H1 (cell line): ENCODE measurements around the gene MYMX. TPM values are rescaled to one million over a fixed set of nuclear protein-coding genes. Genes with fewer than 3 reads are reported as not detected.

ENCODE experiments used
- CTCF ChIA-PET: fragments of 300-600 bp; sonication (Branson Sonifier 250); formaldehyde crosslinking; loops from one replicate; lab custom pipeline; 2021; ENCODE audit not compliant: partially characterized antibody; lab: Charles Lee
- POLR2A ChIA-PET: fragments of 300-600 bp; sonication (Branson Sonifier 250); formaldehyde crosslinking; loops from one replicate; lab custom pipeline; 2021; ENCODE audit warnings: inconsistent platforms; ENCODE audit not compliant: partially characterized antibody; lab: Charles Lee
- DNase-seq, 2 experiments: peaks; one replicate each; pipeline versions ENCODE4 v3.0.0 to v3.0.0-alpha.2; 2010 to 2022; ENCODE audit warnings: low spot score in 2 of 2, low read depth in 1 of 2, mixed read lengths in 1 of 2
- FAIRE-seq: peaks from 2 replicates; lab custom pipeline; 2011; peaks lifted over from hg19 to GRCh38; lab: Jason Lieb, UNC
- H2AFZ ChIP-seq: 2 replicates; pipeline ENCODE4 v1.8.1; 2012; ENCODE audit warnings: low read length, inconsistent platforms
- H2AK5ac ChIP-seq: 2 replicates; pipeline ENCODE4 v1.6.1; 2013; ENCODE audit warnings: low read depth, low read length
- H2BK120ac ChIP-seq: replicated peaks from 2 replicates; pipeline ENCODE3; 2013; ENCODE audit warnings: low read depth, low read length, inconsistent platforms
- H2BK12ac ChIP-seq: 2 replicates; pipeline ENCODE4 v1.6.1; 2013; ENCODE audit warnings: low read depth, low read length
- H2BK15ac ChIP-seq: 2 replicates; pipeline ENCODE4 v1.6.1; 2013; ENCODE audit warnings: low read length
- H2BK20ac ChIP-seq: 2 replicates; pipeline ENCODE4 v1.6.1; 2013; ENCODE audit warnings: low read length
- H2BK5ac ChIP-seq: 2 replicates; pipeline ENCODE4 v1.6.1; 2013; ENCODE audit warnings: low read depth, low read length
- H3K14ac ChIP-seq: 2 replicates; pipeline ENCODE4 v1.6.1; 2013; ENCODE audit warnings: inconsistent platforms; ENCODE audit not compliant: insufficient read length
- H3K18ac ChIP-seq: 2 replicates; pipeline ENCODE4 v1.6.1; 2013; ENCODE audit warnings: low read length; ENCODE audit errors: extremely low read depth
- H3K23ac ChIP-seq: 2 replicates; pipeline ENCODE4 v1.6.1; 2013; ENCODE audit warnings: inconsistent platforms; ENCODE audit not compliant: insufficient read length
- H3K23me2 ChIP-seq: 2 replicates; pipeline ENCODE4 v1.6.1; 2013; ENCODE audit warnings: low read depth, low read length
- H3K27ac ChIP-seq: 2 replicates; pipeline ENCODE4 v1.6.1; 2011; ENCODE audit warnings: low read depth, low read length, inconsistent platforms
- H3K27me3 ChIP-seq, 4 experiments: replicated peaks in 1 of 4; 1 replicate in 1 of 4; 2 replicates in 3 of 4; pipeline versions ENCODE4 v1.6.1 to v1.8.1; 2011 to 2013; ENCODE audit warnings: low read length in 3 of 4, mild to moderate bottlenecking in 3 of 4, inconsistent platforms in 2 of 4, mixed read lengths in 2 of 4, moderate library complexity in 1 of 4; ENCODE audit not compliant: control insufficient read depth in 3 of 4, insufficient read depth in 3 of 4; ENCODE audit errors: extremely low read depth in 1 of 4
- H3K36me3 ChIP-seq, 4 experiments: 2 replicates each; pipeline versions ENCODE4 v1.6.1 to v1.8.1; 2011 to 2013; ENCODE audit warnings: mild to moderate bottlenecking in 4 of 4, low read length in 3 of 4, moderate library complexity in 2 of 4, control low read depth in 1 of 4, inconsistent platforms in 1 of 4; ENCODE audit not compliant: insufficient read depth in 4 of 4, control insufficient read depth in 2 of 4
- H3K4ac ChIP-seq: replicated peaks from 2 replicates; pipeline ENCODE3; 2013; ENCODE audit warnings: low read length, low read depth, mixed read lengths, inconsistent platforms; ENCODE audit not compliant: insufficient read length
- H3K4me1 ChIP-seq, 4 experiments: replicated peaks in 1 of 4; 1 replicate in 1 of 4; 2 replicates in 3 of 4; pipeline versions ENCODE4 v1.6.1 to v1.8.1; 2011 to 2013; ENCODE audit warnings: low read length in 3 of 4, inconsistent platforms in 2 of 4, mixed read lengths in 1 of 4; ENCODE audit not compliant: insufficient read depth in 4 of 4, control insufficient read depth in 3 of 4
- H3K4me2 ChIP-seq, 2 experiments: 2 replicates each; pipeline versions ENCODE4 v1.6.1 to v1.8.1; 2011 to 2013; ENCODE audit warnings: low read depth in 2 of 2, low read length in 2 of 2, control low read depth in 1 of 2, inconsistent platforms in 1 of 2, mild to moderate bottlenecking in 1 of 2; ENCODE audit not compliant: insufficient read depth in 1 of 2
- H3K4me3 ChIP-seq, 4 experiments: fragments of 200-600, 300-600 bp in 1 of 4; sonication (generic), shearing (Covaris generic), sonication (Bioruptor Twin) in 1 of 4; 2 replicates each; pipeline versions ENCODE4 v1.5.1 to v1.8.1; 2011 to 2016; ENCODE audit warnings: low read length in 4 of 4, low read depth in 3 of 4, control low read depth in 2 of 4, inconsistent platforms in 2 of 4, mild to moderate bottlenecking in 2 of 4, mixed read lengths in 1 of 4, moderate library complexity in 1 of 4; ENCODE audit not compliant: insufficient read depth in 2 of 4; ENCODE audit errors: extremely low read depth in 1 of 4
- H3K56ac ChIP-seq: replicated peaks from 2 replicates; pipeline ENCODE3; 2013; ENCODE audit warnings: low read depth, mild to moderate bottlenecking, mixed read lengths, low read length, inconsistent platforms; ENCODE audit not compliant: insufficient read length
- H3K79me1 ChIP-seq: 2 replicates; pipeline ENCODE4 v1.6.1; 2013; ENCODE audit warnings: low read depth, low read length, control low read depth
- H3K79me2 ChIP-seq, 2 experiments: 2 replicates each; pipeline versions ENCODE4 v1.6.1 to v1.8.1; 2012 to 2013; ENCODE audit warnings: low read length in 2 of 2, mild to moderate bottlenecking in 2 of 2, inconsistent platforms in 1 of 2; ENCODE audit not compliant: insufficient read depth in 2 of 2, control insufficient read depth in 1 of 2
- H3K9ac ChIP-seq, 4 experiments: replicated peaks in 1 of 4; 1 replicate in 1 of 4; 2 replicates in 3 of 4; pipeline versions ENCODE4 v1.6.1 to v1.8.1; 2011 to 2013; ENCODE audit warnings: low read depth in 3 of 4, low read length in 3 of 4, control low read depth in 2 of 4, mild to moderate bottlenecking in 2 of 4, moderate library complexity in 2 of 4, inconsistent platforms in 1 of 4; ENCODE audit errors: extremely low read depth in 1 of 4
- H3K9me3 ChIP-seq, 2 experiments: 2 replicates each; pipeline versions ENCODE4 v1.6.1 to v1.8.1; 2012 to 2013; ENCODE audit warnings: mild to moderate bottlenecking in 2 of 2, moderate library complexity in 2 of 2, control low read depth in 1 of 2, inconsistent platforms in 1 of 2, low read depth in 1 of 2, low read length in 1 of 2, mixed read lengths in 1 of 2; ENCODE audit not compliant: insufficient read depth in 2 of 2
- H4K20me1 ChIP-seq, 2 experiments: replicated peaks in 1 of 2; 2 replicates each; pipeline versions ENCODE3 to v1.8.1; 2011 to 2013; ENCODE audit warnings: inconsistent platforms in 2 of 2, low read length in 2 of 2, mild to moderate bottlenecking in 1 of 2; ENCODE audit not compliant: insufficient read depth in 2 of 2, control insufficient read depth in 1 of 2
- H4K5ac ChIP-seq: 2 replicates; pipeline ENCODE4 v1.6.1; 2013; ENCODE audit warnings: low read length, low read depth, mixed read lengths, inconsistent platforms; ENCODE audit not compliant: insufficient read length
- H4K8ac ChIP-seq: 2 replicates; pipeline ENCODE4 v1.8.0; 2013; ENCODE audit warnings: mild to moderate bottlenecking, moderate library complexity, low read length, inconsistent platforms; ENCODE audit not compliant: insufficient read depth; ENCODE audit errors: extremely low read depth
- H4K91ac ChIP-seq: replicated peaks from 2 replicates; pipeline ENCODE3; 2013; ENCODE audit warnings: low read length, mixed read lengths, inconsistent platforms; ENCODE audit not compliant: insufficient read length
- CHD2 ChIP-seq: IDR thresholded peaks from 2 replicates; pipeline ENCODE4 v1.6.1; 2012; ENCODE audit warnings: low read length, improper control_type of control experiment
- CREB1 ChIP-seq: IDR thresholded peaks from 2 replicates; pipeline ENCODE4 v1.6.1; 2012; ENCODE audit warnings: inconsistent platforms
- GTF2F1 ChIP-seq: IDR thresholded peaks from 2 replicates; pipeline ENCODE4 v1.6.1; 2012; ENCODE audit warnings: low read depth, low read length, improper control_type of control experiment, borderline replicate concordance
- POU5F1 ChIP-seq: IDR thresholded peaks from 2 replicates; pipeline ENCODE4 v1.6.1; 2011; ENCODE audit warnings: low read depth, mild to moderate bottlenecking, low read length, moderate library complexity
- TAF1 ChIP-seq: IDR thresholded peaks from 2 replicates; pipeline ENCODE4 v1.6.1; 2011; ENCODE audit warnings: mild to moderate bottlenecking, low read depth, low read length
- ZNF274 ChIP-seq: IDR thresholded peaks from 2 replicates; pipeline ENCODE4 v1.7.0; 2012; ENCODE audit warnings: low read length, borderline replicate concordance; ENCODE audit errors: extremely low read depth
- WGBS, 2 experiments: shearing (Covaris generic) in 1 of 2; methylation state at CpG; one replicate each; pipeline versions ENCODE4 v1.1.6 to v1.1.7; 2013 to 2015; ENCODE audit warnings: low lambda C conversion rate in 2 of 2, mixed read lengths in 2 of 2, inconsistent platforms in 1 of 2, low coverage in 1 of 2, missing lambda C conversion rate in 1 of 2; ENCODE audit not compliant: insufficient replicate concordance in 2 of 2, insufficient coverage in 1 of 2, insufficient read length in 1 of 2; ENCODE audit errors: extremely low coverage in 1 of 2, missing lambda C conversion rate in 1 of 2; 5-methylcytosine and 5-hydroxymethylcytosine counted together
- polyA plus RNA-seq, 7 experiments: library from polyadenylated mRNA; depleted of rRNA in 3 of 7; stranded (reverse) in 5 of 7; unstranded in 2 of 7; fragments of >200 nt in 5 of 7; fragments of 200-250 nt in 2 of 7; gene quantifications; 1 replicate in 5 of 7; 2 replicates in 1 of 7; 4 replicates in 1 of 7; pipeline versions ENCODE4 v1.2.1 to v1.2.3, GENCODE V29; 2011 to 2013; ENCODE audit warnings: missing spikeins in 2 of 7, mixed read lengths in 2 of 7
- total RNA-seq: library from RNA; stranded (reverse); fragmentation: NEBNext Ultra II Directional; extraction: Animal tissue kit (Norgen Biotek cat#: 25700); gene quantifications from 2 replicates; pipeline ENCODE4 v1.2.1, GENCODE V29; 2021
- TF ChIP-seq, protein P1 (sequence below): IDR thresholded peaks from 2 replicates; pipeline ENCODE4 v1.6.1; 2012; ENCODE audit warnings: inconsistent platforms
- TF ChIP-seq, protein P2 (sequence below): IDR thresholded peaks from 2 replicates; pipeline ENCODE4 v1.6.1; 2012; ENCODE audit warnings: low read length, inconsistent platforms

Gene MYMX
- total and polyA plus RNA-seq, 2 of the 8 experiments (the other 6 are each of a cell fraction or from before 2014, with no cell fraction given), result 4.7 to 6.9 TPM

DNA sequence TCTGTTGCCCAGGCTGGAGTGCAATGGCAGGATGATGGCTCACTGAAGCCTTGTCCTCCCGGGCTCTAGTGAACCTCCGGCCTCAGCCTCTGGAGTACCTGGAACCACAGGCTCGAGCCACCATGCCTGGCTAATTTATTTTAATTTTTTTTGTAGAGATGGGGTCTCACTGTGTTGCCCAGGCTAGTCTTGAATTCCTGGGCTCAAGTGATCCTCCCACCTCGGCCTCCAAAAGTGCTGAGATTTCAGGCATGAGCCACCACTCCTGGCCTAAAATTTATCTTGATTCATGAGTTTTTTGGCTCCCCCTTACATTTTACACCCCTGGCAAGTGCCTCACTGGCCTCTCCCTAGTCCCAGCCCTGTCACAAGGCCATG lies 4.2 kb downstream of the MYMX start:
- 84% methylated on average over 4 of the region's 4 CpGs; no CpG with 5 or more reads in 1 of the 2 experiments for WGBS, 2 experiments
- Histone ChIP-seq H4K8ac (no peak overlapping the region), H3K14ac (no peak overlapping the region), H3K4me1 (peaks cover 29 to 62% (median 41%) of the 10 kb centered on the region in 4 experiments), H2BK15ac (peak overlapping the region; percentile 46; the same call in 1 of the 2 replicates), H3K18ac (peak overlapping the region; percentile 9; the same call in 1 of the 2 replicates), H2BK12ac (peak overlapping the region; percentile 98; the same call in 1 of the 2 replicates), H2BK20ac (peak overlapping the region; percentile 68; the same call in 1 of the 2 replicates), H3K4ac (no peak overlapping the region), H3K36me3 (no peaks in the 10 kb centered on the region), H3K9ac (no peak overlapping the region), H3K56ac (no peak overlapping the region), H3K27ac (no peak overlapping the region), H4K5ac (no peak overlapping the region), H2BK5ac (peak overlapping the region; percentile 76; the same call in 1 of the 2 replicates), H2AK5ac (peak overlapping the region; percentile 93), H3K23ac (no peak overlapping the region), H3K23me2 (peaks cover 16% of the 10 kb centered on the region), H4K91ac (peak overlapping the region; percentile 87), H4K20me1 (peaks cover 11 to 12% of the 10 kb centered on the region in 2 experiments), H3K27me3 (no peaks in the 10 kb centered on the region), H3K79me2 (peaks cover 10 to 20% of the 10 kb centered on the region in 2 experiments; a peak in 3 of 4 replicates), H3K4me2 (no peak overlapping the region; a peak in 1 of 4 replicates), H3K79me1 (no peaks in the 10 kb centered on the region; the same call in 1 of the 2 replicates), H2BK120ac (peak overlapping the region; percentile 67), H3K9me3 (no peaks in the 10 kb centered on the region), H2AFZ (no peak overlapping the region), H3K4me3 (no peak overlapping the region)
- POLR2A ChIA-PET, result interaction anchor here (0.7 to 21.0 kb wide), 8 partner anchors 9 to 44 kb away, joined by 3 to 477 read pairs (median 4); partner anchors contain the start of gene HSP90AB1
- CTCF ChIA-PET, result interaction anchor here (0.6 to 19.4 kb wide), 12 partner anchors 8 to 67 kb away, joined by 3 to 287 read pairs (median 4); no protein-coding TSS in a partner anchor
- DNase-seq (no peak), FAIRE-seq (no peak)
- TF ChIP-seq CHD2 (no peak), CREB1 (no peak), TAF1 (no peak), ZNF274 (no peak), GTF2F1 (no peak), POU5F1 (no peak)
- TF ChIP-seq, protein P1, sequence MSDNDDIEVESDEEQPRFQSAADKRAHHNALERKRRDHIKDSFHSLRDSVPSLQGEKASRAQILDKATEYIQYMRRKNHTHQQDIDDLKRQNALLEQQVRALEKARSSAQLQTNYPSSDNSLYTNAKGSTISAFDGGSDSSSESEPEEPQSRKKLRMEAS, result no peak
- TF ChIP-seq, protein P2, sequence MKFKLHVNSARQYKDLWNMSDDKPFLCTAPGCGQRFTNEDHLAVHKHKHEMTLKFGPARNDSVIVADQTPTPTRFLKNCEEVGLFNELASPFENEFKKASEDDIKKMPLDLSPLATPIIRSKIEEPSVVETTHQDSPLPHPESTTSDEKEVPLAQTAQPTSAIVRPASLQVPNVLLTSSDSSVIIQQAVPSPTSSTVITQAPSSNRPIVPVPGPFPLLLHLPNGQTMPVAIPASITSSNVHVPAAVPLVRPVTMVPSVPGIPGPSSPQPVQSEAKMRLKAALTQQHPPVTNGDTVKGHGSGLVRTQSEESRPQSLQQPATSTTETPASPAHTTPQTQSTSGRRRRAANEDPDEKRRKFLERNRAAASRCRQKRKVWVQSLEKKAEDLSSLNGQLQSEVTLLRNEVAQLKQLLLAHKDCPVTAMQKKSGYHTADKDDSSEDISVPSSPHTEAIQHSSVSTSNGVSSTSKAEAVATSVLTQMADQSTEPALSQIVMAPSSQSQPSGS, result no peak
